NK-92 (cell line): ENCODE results near the gene ZBTB37.
"Not testable (repeated sequence)": the region's sequence is repeated elsewhere in the genome, so short reads cannot be mapped to it uniquely, and the experiment has no call there.

Source experiments
- DNase-seq: peaks from one replicate; lab custom pipeline; 2025; ENCODE audit not compliant: unreplicated experiment; lab: John Stamatoyannopoulos, UW

ZBTB37 gene

GRCh38 chr1:173900992-173901391 is 32.8 kb downstream of the ZBTB37 start:
- DNase-seq: no peak

DNA sequence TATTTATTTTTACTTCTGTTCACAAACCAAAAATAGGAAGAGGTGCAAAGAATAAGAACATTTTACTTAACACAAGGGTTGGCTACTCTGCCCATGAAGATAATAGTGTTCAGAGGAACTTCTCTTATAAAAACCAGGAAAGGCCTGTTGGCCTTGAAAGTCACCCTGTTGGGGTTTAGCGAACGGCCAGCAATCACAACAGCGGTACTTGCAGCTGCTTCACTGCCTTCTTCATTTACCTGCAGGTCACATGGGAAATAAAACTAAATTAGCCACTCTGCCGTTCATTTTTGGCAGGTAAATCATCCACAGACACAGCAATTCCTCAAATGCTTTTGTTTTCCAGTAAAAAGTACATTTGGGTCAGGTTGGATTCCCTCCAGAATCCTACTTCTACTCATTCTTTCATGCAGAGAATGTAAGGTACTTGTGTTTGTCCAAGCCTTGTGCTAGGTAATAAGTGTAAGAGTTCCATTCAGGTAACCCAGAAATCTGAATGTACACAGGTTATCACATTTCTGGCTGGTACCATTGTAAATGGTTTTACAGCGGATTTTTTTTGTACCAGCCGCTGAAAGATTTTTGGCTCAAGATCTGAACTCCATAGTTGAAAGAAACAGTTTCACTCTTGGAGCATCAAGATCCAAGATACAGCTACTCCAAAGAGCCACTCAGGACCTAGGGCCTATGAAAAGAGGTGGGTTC is 35.8 kb downstream of the ZBTB37 start:
- DNase-seq: no peak

GRCh38 chr1:173913111-173913510 is 44.9 kb downstream of the ZBTB37 start:
- DNase-seq: no peak

- DNase-seq: no peak
Measured at GRCh38 chr1:173914366-173914871, 46.2 kb downstream of the ZBTB37 start.

- no peak for DNase-seq
Measured at GRCh38 chr1:173915596-173915995, 47.4 kb downstream of the ZBTB37 start.

GRCh38 chr1:173916667-173917066 is 48.5 kb downstream of the ZBTB37 start:
- DNase-seq: no peak

DNA sequence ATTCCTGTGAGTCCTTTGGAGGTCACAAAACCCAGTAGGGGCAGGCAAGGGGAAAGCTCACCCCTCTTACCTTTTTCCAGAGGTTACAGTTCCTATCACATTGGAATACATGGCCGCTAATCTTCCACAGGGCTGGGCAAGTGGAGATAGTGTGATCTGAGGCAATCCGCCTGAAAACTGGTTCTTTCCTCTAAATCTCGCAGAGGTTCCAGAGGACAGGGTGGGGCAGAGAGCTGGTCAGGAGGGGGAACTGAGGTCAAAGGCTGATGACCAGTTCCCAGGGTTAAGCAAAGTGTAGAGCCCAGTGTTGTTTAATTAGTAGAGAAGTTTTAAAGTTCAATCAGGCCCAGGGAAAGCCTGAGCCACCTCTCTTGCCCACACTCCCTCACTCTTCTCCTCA is 49.0 kb downstream of the ZBTB37 start, which contains the start of gene SERPINC1:
TSS of gene SERPINC1 (minus strand) at position 179 of the 400 bp plus-strand sequence. CDS start at position 111, 68 bp downstream.
- no peak for DNase-seq

DNA sequence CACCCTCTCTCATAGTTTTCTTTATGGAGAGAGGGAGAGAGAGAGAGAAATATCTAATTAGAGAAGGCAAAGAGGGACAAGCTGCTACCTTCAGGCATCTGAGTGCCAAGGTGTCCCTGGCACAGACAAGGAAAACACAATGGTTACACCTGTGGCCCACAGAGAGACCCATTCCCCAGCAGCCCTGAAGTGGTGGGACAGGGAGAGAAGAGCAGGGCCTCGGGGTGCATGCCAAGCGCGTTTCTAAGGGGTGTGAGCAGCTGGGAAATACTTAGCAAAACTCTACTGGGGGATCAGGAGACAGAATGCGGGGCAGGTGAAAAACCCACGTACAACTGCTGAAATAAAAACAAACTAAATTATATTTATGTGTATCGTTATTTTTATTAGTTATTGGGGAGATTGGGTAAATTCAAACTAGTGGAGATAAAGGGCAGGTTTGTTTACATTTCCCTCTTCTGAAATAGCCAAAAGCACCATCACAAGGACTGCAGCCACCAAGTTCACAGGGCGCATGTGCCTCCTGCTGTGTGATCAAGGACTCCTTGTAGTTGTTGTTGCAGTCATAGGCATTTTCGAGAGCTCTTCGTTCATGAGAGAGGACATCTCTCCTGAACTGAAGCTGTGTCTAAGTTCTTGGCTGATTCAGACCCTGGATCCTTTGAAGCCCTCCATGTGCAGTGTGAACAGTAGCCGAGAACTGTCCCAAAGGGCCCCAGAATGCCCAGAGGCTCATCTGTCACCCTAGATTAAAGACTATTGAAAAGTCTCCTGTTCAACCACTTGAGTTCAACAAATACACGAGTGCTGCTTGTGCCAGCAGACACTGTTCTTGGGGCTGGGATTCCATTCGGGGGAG is 49.7 kb downstream of the ZBTB37 start:
- DNase-seq: no peak

GRCh38 chr1:173920861-173921260 is 52.7 kb downstream of the ZBTB37 start:
- DNase-seq: no peak

DNA sequence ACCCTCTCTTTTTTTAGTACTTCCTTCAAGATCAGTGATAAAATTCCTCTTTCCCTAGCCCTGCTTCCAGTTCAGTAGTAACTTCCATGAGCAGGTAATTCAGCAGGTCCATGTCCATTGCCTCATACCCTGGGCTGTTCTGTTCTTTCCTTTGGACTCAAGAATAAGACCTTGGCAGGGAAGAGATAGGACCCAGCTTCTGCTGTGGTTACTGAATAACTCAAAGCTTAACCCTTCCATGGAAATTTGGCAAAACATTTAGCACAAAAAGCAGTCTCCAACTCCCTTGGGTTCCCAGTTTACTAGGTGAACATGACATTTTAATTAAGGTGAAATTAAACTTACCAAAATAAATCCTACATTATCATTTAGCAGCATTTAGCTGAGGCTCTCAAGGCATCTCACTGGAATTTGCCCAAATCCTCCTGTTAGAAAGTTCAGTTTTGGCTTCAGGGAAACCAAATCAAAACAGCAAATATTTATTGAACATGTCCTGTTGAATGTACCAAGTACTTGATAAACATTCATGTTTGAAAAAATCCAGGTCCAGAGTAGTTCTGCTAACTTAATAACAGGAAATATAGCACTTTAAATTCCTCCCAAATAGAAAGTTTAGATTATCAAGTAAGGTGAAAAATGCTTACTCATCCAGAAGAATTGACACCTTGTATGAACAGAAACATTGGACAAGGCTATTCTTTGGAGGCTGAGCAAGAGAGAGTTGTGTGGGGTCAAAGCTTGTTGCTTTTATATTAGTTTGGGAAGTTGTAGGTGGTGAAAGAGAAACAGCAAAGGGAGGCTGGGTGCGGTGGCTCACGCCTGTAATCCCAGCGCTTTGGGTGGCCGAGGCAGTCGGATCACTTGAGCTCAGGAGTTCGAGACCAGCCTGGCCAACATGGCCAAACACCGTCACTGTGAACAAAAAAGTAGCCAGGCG is 57.4 kb downstream of the ZBTB37 start:
- no peak for DNase-seq

DNA sequence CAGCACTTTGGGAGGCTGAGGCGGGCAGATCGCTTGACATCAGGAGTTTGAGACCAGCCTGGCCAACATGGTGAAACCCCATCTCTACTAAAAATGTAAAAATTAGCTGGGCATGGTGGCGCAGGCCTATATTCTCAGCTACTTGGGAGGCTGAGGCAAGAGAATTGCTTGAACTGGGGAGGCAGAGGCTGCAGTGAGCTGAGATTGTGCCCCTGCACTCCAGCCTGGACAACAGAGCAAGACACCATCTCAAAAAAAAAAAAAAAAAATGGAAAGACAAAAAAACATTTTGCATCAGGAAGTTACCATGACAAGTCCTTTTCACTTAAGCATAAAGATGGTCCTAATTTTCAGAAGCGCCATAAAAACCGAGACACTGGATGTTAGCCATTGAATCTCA is 62.4 kb downstream of the ZBTB37 start:
- not testable (repeated sequence) for DNase-seq

- no peak for DNase-seq
Measured at GRCh38 chr1:173934440-173934839, 66.3 kb downstream of the ZBTB37 start.

GRCh38 chr1:173937062-173937461 is 68.9 kb downstream of the ZBTB37 start:
- no peak for DNase-seq

DNA sequence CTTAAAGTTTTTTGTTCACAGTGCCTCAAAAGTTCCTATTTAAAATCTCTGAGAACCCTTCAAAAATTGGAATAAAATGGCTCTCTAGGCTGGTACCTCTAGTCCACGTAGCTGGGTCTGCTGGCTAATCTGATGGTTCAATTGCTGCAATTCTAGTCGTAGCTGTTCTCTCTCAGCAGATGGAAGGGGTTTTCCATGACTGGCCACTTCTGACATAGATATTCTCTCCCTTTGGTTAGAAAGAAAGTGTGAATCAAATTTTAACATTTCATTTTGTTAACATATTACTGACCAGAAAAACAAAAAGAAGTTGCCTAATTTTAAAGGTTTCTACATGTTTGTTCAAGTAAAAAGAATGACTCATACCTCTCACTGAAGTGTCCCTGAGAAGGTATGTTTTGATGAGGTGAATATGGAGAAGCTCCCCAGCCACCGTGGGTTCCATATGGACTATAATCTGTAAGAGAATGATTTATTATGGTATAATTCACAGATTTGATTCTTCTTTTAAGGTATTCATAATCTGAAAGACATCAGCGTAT is 78.3 kb downstream of the ZBTB37 start:
- no peak for DNase-seq

DNA sequence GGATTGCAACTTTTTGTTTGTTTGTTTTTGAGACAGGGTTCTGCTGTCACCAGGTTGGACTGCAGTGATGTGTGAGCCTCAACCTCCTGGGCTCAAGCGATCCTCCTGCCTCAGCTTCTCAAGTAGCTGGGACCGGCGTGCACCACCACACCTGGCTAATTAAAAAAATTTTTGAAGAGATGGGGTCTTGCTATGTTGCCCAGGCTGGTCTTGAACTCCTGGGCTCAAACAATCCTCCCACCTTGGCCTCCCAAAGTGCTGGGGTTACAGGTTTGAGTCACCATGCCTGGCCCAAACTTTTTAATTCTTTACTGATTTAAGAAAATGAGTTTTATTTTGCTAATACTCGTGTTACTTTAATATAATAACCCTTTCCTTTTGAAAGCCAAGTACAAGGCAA is 80.4 kb downstream of the ZBTB37 start:
- DNase-seq: no peak
